NCI-H460 (cell line): ENCODE data around the gene MAZ. TPM values are rescaled to one million over a fixed set of nuclear protein-coding genes. Genes with fewer than 3 reads are reported as not detected.

Experiments used
- DNase-seq: peaks from one replicate; pipeline ENCODE4 v3.0.0-alpha.2; 2016; ENCODE audit warnings: low read depth; ENCODE audit errors: extremely low read depth
- small RNA-seq, 2 experiments: library from RNA; depleted of rRNA; stranded (forward); fragments of <200 nt; gene quantifications; one replicate each; pipeline ENCODE3, GENCODE V24; 2014
- total RNA-seq: library from RNA; depleted of rRNA; stranded (reverse); fragments of >200 nt; shearing (Covaris generic); gene quantifications from 2 replicates; pipeline ENCODE4 v1.2.3, GENCODE V29; 2014; rRNA removed

MAZ gene
- total RNA-seq, 1 experiment from 2014 or later = 206 TPM

DNA sequence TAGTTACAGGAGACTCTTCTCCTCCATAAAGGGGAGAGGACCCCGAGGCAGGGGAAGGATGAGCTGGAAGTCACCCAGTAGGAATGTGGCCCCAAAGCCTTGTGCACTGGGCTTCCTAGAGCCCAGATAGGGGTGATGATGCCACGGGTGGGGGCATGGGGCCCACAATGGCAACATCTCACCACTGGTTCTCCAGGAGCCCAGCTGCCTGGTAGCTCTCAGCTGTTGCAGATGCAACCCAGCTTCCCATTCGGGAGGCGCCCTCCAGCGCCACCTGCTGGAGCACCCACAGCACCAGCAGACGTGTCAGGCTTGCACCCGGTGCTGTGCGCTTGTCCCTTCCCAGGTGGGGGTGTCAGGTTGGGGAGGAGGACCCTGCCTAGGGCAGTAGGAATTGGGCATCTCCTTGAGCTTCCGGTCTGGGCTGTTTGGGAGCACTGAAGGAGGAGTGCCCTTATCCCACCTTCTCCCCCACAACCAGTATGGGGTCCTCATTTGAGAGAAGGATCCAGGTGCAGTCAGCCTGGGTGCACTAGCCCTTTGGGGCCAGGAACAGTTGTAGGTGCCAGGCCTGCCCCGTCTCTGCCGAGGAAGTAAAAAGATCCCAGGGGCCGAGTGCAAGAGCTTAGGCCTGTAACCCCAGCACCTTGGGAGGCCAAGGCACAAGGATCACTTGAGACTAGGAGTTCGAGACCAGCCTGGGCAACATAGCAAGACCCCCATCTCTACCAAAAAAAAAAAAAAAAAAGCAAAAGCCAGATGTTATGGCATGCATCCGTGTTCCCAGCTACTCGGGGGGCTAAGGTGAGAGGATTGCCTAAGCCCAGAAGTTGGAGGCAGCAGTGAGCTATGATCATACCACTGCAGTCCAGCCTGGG lies 42.3 kb downstream of the MAZ start:
- DNase-seq = peak; percentile 62

DNA sequence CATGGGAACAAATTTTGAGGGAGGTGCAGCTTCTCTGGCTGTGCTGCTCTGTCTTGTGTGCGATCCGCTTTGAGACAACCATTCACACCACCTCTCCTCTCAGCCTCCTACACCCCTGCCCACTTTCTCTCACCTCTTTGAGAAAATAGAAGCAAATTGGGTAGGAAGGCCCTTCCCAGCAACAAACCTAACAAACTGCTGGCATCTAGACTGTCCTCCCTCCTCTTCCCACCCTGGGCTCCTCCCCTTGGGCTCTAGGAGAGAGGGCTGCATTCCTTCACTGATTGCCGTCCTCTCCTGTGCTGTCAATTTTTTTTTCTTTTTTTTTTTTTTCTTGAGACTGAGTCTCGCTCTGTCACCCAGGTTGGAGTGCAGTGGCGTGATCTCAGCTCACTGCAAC lies 43.2 kb downstream of the MAZ start:
- DNase-seq = no peak

DNA sequence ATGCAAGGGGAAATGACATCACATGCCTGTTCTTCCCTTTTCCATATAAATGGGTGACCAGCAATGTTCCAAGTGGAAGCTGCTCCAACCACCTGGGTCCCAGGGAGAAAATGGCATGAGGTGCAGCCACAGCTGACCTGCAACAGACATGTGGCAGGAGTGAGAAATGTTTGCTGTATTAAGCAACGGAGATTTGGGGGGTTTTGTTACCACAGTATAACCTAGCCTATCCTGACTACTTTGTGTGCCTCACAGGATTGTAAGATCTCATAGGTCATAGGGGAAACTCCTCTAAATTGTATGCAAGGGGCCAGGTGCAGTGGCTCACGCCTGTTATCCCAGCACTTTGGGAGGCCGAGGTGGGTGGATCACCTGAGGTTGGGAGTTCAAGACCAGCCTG lies 44.7 kb downstream of the MAZ start:
- no peak for DNase-seq

DNA sequence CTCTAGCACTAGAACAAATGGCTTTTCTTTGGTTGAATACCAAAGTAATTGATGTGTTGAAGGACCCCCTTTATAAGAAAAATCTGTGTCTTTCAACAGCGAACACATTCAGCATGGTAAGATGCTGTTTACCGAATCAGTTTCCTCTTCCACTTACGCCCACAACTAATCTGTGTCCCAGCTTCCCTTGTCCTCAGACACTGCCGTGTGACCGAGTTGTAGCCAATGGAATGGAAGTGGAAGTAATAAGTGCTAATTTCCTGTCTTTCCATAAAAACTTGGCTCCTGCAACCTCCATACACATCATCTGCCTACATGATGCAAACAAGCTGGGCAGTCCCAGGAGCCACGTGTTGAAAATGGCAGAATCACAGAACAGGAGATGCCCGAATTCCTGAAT lies 46.3 kb downstream of the MAZ start:
- DNase-seq = no peak

DNA sequence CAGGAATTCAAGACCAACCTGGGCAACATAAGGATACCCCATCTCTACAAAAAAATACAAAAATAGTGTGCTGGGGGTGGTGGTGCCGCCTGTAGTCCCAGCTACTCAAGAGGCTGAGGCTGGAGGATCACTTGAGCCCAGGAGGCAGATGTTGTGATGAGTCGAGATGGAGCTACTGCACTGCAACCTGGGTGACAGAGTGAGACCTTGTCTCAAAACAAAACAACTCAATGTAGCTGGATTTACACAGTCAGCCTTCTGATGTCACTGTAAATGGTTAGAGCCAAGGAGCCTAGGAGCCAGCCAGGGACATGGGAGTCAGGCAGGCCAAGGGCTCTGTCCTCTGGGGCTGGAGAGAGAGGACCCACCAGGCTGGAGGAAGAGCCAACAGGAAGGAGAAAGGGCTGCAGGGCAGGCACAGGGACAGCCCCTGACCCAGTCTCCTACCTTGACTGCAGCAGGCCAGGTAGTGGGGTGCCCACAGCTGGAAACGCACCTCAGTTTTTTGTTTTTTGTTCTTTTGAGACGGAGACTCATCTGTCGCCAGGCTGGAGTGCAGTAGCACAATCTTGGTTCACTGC lies 48.3 kb downstream of the MAZ start:
- DNase-seq = no peak

DNA sequence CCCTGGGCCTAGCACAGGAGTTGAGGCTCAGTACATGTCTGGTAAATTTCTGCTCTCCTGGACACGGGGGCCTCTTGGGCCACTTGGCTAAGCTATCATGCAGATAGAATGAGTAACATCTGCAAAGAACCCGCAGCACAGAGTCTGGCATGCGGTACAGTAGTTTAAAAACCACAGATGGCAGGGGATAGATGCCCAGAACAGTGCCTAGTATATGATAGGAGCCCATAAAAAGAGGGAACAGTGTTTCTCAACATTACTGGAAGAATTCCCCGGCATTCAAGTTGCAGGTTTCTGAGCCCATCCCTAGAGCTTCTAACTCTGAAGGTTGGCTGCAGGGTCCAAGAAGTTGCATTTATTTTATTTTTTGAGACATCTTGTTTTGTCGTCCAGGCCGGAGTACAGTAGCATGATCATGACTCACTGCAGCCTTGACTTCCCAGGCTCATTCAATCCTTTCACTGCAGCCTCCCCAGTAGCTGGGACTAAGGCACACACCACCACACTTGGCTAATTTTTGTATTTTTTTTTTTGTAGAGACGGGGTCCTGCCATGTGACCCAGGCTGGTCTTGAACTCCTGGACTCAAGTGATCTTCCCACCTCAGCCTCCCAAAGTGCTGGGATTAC lies 50.9 kb downstream of the MAZ start:
- no peak for DNase-seq

DNA sequence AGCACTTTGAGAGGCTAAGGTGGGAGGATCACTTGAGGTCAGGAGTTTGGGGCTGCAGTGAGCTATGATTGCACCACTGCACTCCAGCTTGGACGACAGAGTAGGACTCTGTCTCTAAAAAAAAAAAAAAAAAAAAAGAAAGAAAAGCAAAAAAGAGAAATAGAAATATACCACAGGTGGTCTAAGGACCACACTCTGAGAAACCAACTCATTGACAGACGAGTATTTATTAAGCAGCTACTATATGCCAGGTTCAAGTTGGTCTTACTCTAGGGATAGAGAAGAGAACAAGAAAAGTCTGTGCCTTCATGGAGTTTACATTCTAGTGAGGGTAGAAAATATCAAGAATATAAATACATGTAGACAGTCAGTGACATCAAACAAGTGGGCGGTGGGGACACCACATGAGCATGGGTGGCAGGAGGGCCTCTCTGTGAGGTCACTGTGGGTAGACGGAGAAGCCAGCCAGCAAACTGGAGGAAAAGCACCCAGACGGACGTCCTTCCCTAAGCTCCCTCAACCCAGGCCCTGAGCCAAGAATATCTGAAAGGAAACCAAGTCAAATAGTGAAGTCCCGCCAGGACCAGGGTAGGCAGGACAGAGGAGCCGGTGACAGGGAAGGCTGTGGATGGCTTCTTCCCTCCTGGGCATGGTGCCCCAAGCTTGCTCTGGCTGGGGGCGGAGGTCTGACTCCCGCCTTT lies 52.0 kb downstream of the MAZ start:
- no peak for DNase-seq

DNA sequence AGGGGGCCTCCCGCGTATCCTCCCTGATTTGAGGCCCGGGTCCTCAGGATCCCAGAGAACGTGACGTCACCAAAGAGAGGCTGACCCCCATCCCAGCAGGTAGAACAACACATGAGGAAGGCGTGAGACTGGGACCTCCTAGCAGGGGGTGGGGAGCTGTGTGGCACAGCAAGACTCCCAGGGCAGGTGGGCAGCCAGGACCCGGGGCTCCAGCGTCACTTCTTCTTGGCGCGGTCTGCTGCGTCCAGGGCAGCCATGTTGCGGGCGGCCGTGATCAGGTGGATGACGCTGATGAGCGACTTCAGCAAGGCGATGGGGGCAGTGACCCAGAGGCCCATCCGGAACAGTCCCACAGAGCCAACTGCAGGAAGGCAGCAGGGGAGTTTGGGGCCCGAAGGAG lies 52.6 kb downstream of the MAZ start:
- DNase-seq = no peak

DNA sequence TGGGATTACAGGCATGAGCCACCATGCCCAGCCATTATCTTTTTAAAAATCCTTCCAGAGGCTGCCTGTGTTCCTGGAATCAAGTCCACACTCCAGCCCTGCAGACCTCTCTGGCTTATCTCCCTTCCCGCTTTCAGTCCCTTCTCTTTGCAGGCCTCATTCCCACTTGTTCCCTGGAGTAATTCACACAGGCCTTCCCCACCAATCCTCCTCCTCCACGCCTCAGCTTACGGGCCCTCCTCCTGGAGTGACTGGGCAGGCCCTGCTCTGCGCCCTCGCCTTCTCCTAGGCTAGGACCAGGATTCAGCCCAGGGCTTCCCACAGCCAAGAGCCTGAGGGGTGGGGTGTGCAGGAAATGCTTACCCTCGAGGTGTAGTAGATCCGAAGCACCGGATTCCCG lies 53.9 kb downstream of the MAZ start:
- DNase-seq = no peak

Small RNAs within 50 kb of the gene (small RNA-seq; reads per million reads assigned to genes)
- 0 reads per million in 2 experiments for gene AC009133.6
- gene AC120114.4 = 0 reads per million in 2 experiments

Other genes with a start within 250 kb of the MAZ start
- not detected in 2 replicates for gene SPN, start 143.3 kb upstream of the MAZ start, total RNA-seq
- gene QPRT, start 127.3 kb upstream of the MAZ start, total RNA-seq = 0.42 and 1.7 TPM in 2 replicates
- not detected in 2 replicates for gene C16orf54, start 60.5 kb upstream of the MAZ start, total RNA-seq
- not detected in 2 replicates for gene ZG16, start 28.3 kb upstream of the MAZ start, total RNA-seq
- gene KIF22, start 15.8 kb upstream of the MAZ start, total RNA-seq = 80.3 and 87.9 TPM in 2 replicates
- 0.20 and 0.22 TPM in 2 replicates for gene PRRT2, start 5.7 kb downstream of the MAZ start, total RNA-seq
- 23.3 and 25.8 TPM in 2 replicates for gene PAGR1, start 9.6 kb downstream of the MAZ start, total RNA-seq
- 32.9 and 35.9 TPM in 2 replicates for gene MVP, start 13.9 kb downstream of the MAZ start, total RNA-seq
- 65.5 and 69.3 TPM in 2 replicates for gene CDIPT, start 56.7 kb downstream of the MAZ start, total RNA-seq
- 14.7 and 18.7 TPM in 2 replicates for gene SEZ6L2, start 93.0 kb downstream of the MAZ start, total RNA-seq
- gene ASPHD1, start 94.0 kb downstream of the MAZ start, total RNA-seq = 8.5 and 11.6 TPM in 2 replicates
- 20.1 and 24.0 TPM in 2 replicates for gene KCTD13, start 119.7 kb downstream of the MAZ start, total RNA-seq
- 67.8 and 68.5 TPM in 2 replicates for gene TMEM219, start 155.6 kb downstream of the MAZ start, total RNA-seq
- gene TAOK2, start 167.3 kb downstream of the MAZ start, total RNA-seq = 20.4 and 22.0 TPM in 2 replicates
- gene HIRIP3, start 189.1 kb downstream of the MAZ start, total RNA-seq = 12.2 and 15.0 TPM in 2 replicates
- gene INO80E, start 189.7 kb downstream of the MAZ start, total RNA-seq = 81.3 and 87.8 TPM in 2 replicates
- 0.61 and 1.1 TPM in 2 replicates for gene DOC2A, start 204.5 kb downstream of the MAZ start, total RNA-seq
- not detected in 2 replicates for gene C16orf92, start 216.7 kb downstream of the MAZ start, total RNA-seq
- 0.07 TPM in 1 of 2 replicates, not detected in the other for gene TLCD3B, start 224.7 kb downstream of the MAZ start, total RNA-seq